Inferior parietal cortex (tissue), 1 donor: ENCODE results near the gene KBTBD12.

Experiments
- DNase-seq: peaks from one replicate; pipeline ENCODE4 v3.0.0-alpha.2; 2016; ENCODE audit errors: extremely low spot score

KBTBD12 gene

DNA sequence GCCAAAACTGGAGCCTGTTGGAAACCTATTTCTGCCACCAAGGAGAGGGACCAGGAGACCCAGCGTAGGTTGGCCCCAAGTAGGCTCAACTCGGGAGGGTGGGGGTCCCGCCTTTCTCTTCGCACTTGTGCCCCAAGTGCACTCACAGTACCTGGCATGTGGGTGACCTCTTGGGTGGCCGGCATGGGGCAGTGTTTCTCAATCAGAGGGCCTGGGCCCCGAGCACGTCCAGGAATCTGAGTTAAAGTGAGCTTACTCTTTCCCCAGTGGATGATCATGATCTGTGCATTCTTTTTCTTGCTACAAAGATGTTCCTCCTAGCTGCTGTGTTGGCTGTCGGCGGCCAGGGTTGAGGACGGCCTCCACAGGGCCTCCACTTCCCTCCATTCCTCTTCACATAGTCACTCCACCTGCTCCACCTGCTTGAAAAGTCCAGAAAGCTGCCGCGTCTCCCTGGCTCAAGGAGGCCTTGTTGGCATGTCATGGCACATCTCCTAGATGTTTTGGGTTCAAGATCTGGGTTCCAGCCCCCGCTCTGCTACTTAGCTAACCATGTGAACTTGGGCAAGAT, 70.7 kb downstream of the KBTBD12 start:
- no peak for DNase-seq

DNA sequence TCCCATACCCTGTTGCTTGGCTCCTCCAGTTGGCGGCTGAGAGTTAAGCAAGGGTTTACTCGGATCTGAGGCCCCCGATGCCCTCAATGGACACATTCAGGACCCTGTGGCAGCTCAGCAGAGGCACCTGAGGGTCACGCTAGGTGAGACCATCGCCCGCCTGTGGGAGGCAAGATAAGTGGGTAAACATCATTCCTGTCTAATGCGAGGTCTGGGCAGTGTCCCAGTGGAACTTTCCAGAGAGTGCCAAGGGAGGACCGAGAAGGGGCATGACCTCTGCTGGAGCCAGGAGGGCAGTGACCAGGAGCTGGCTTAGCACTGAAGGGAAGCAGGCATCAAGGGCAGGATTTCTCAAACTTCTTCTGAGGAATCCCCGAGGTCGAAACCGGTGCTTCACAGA, 71.8 kb downstream of the KBTBD12 start:
- no peak for DNase-seq

DNA sequence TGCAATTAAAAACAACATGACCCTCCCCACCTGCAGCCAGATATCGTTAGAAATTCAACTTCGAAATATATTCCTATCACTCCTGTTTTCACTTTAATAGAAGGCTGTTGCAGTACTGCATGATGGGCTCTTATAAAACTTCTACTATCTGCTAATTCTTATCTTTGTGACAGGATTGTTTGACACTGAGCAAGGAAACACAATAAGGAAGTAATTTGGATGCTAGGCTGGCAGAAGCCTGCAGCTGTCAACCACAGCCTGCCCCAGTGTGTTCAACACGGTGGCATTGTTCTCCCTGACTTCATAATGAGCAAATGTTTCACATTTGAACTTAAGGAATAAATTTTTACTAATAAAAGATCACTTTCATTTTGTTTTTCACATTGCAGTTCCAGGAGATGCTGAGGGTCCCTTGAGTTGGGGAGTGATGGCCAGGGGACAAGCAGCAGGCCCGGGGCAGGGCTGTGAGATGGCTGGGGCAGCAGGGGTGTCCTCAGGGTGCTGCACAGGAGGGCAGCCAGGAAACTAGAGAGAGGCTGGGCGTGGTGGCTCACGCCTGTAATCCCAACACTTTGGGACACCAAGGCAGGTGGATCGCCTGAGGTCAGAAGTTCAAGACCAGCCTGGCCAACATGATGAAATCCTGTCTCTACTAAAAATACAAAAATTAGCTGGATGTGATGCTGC, 72.4 kb downstream of the KBTBD12 start:
- DNase-seq = no peak

DNA sequence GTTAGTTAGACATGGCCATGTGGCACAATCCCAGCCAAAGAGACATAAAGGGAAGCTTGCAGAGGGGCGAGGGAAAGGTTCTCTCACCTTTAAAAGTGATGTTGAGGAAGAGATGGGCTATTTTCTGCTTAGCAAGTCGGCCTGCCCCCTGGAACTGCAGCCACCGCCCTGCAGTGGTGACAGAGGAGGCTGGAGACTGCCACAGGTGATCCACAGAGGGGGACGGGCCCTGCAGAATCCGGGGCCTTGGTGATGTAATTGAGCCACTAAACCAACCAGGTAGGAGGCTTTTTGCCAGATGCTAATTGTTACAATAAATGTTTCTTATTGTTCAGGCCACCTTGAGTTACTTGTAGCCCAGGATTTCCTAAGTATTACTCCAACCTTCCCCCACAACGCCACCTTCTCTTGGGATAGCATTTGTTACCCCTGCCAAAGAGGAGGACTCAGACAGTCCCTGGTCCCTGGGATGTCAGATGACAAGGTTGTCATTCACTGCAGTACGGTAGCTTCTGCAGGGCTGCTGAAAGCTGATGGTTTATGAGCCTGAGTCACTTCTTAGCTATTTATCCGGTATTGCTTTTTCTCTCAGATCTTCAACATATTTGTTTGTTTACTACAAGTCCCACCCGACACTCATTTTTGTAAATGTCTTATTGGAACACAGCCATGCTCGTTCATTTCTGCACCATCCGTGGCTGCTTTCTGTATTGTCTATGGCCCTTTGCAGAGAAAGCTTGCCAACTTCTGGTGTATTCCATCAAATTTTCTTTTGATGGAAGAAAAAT, 73.9 kb downstream of the KBTBD12 start:
- no peak for DNase-seq

DNA sequence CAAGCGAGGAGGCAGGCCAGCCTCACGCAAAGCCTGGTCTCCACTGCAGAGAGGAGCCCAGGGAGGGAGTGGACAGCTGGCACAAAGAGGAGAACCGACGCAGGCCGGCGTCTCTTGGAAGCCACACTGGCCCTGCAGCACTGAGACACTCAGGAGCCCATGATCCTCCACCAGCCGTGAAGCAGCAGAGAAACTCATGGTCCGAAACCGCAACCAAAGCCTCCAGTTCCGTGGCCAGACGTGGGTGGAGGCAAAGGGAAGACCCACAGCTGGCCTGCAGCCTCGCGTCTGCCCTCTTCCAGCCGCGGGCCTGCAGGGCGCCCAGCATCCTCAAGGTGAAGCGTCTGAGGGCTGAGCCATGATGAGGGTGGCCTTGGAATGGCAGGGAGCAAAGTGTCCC, 75.0 kb downstream of the KBTBD12 start:
- DNase-seq = no peak

DNA sequence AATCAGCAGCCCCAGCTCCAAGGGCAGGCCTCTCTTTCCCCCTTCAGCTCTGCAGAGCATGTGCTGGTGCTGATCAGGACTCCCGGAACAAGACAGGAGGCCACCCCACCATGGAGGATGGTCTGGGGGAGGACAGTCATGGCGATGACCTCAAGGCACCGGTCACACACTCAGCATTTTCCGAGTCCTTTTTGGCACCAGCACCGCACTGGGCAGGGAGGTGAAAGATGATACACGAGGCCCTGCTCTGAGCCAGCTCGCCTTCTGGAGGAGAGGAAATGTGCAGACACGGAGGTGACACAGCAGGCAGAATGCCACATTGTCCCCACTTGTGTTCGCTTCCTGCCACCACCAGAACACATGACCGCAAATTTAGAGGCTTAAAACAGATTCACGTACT, 75.4 kb downstream of the KBTBD12 start:
- DNase-seq = no peak

DNA sequence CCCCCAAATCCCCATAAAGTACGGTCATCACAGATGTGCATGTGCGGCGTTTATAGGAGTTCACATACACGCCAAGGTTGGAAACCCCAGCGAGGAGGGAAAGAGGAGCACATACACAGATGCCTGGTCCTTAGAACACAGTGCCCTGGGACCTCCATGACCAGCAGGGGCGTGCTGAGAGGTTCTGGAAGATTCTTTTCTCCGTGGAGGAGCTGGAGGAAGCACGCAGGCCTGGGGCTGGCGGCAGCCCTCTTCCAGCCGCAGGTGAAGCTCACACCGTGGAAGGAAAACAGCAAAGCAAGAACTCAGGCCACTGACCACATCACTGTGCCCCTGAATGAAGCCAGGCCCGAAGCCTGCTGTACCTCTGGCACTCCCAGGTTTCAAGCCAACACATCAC, 76.2 kb downstream of the KBTBD12 start:
- no peak for DNase-seq

DNA sequence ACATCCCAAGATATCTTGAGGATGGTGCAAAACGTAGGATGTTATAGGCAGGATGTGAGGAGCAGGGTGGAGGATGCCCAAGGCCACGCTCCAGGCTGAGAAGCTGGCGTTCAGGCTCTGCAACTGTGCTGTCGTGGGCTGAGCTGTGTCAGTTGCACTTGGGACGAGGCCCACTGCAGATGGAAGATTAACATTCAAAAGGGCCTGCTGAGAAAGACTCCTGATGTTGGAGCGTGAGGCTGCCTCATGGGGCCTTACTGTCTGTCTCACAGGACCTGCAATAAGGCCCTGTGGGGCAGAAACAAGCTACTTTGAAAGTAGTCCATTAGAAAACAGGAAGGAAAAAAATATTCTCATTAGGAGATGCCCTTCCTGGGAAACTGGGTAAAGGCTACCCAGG, 76.6 kb downstream of the KBTBD12 start:
- DNase-seq = no peak

DNA sequence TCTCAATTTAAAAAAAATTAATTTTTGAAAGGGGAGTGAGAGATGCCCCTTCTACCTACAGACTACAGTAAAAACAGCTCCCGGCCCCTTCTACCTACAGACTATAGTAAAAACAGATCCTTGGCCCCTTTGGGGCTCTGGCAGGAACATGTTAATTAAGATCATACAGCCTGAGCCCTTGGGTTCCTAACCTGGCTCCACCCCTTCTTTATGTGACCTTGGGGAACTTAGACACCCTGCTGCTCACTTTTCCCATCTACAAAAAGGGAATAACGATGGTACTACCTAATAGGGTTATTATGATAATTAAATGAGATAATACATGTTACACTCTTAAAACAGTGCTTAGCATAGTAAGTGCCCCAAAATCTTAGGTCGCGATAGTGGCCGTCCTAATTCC, 77.1 kb downstream of the KBTBD12 start:
- no peak for DNase-seq

DNA sequence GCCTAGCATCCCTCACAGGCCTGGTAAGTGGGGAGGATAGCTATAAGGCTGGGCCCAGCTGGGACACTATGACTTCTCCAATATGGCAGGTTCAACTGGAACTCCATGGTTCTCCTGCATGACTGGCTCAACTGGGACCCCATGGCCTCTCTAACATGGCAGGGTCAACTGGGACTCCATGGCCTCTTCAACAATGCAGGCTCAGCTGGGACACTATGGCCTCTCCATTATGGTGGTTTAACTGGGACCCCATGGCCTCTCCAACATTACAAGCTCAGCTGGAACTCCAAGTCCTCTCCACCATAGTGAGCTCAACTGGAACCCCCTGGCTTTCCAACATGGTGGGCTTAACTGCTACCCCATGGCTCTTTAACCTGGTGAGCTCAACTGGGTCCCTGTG, 79.0 kb downstream of the KBTBD12 start:
- DNase-seq = no peak

DNA sequence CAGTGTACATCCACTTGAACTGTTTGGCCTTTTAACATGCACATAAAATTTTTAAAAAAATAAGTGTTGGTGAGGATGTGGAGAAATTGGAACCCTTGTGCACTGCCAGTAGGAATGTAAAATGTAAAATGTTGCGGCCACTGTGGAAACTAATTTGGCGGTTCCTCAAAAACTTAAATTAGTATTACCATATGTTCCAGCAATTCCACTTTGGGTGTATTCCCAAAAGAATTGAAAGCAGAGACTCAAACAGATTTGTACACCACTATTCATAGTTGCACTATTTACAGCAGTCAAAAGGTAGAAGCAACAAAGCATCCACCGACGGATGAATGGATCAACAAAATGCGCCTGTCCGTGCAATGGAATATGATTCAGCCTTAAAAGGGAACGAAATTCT, 82.0 kb downstream of the KBTBD12 start:
- peak; percentile 52 for DNase-seq

DNA sequence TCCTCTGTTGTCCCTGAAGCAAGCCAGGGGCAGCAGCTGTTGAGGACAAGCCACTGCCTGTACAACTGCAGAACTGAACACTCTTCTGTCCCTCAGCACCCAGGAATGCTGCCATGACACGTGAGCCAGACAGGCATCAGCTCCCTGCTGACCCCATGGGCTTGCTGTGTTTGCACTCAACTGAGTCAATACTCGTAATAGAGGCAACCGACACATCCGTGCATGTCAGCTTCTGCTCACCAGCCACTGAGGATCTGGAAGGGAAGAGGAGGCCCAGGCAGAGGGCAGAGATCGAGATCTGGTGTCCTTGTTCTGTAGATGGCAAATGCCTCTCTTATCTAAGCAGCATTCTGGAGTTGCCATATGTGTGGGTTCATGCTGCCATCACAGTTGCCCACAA, 82.9 kb downstream of the KBTBD12 start:
- DNase-seq = no peak

DNA sequence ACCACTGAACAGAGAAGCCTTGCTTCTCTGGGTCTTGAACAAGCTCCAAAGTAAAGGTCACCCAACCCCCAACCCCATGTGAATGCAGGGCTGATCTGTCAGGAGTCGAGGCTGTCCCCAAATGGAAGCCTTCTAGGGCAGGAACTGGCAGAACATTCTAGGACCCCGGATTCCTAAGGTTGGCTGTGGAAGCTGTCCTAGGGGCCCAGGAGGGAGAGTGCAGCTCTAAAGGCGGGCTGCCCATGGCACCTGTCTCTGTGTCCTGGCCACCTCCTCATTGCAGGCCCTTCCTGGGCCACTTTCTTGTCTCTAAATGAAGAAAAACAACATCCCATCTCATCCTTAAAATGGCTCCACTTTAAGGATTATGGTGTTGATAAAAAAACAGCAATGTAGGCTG, 83.6 kb downstream of the KBTBD12 start:
- DNase-seq = no peak

DNA sequence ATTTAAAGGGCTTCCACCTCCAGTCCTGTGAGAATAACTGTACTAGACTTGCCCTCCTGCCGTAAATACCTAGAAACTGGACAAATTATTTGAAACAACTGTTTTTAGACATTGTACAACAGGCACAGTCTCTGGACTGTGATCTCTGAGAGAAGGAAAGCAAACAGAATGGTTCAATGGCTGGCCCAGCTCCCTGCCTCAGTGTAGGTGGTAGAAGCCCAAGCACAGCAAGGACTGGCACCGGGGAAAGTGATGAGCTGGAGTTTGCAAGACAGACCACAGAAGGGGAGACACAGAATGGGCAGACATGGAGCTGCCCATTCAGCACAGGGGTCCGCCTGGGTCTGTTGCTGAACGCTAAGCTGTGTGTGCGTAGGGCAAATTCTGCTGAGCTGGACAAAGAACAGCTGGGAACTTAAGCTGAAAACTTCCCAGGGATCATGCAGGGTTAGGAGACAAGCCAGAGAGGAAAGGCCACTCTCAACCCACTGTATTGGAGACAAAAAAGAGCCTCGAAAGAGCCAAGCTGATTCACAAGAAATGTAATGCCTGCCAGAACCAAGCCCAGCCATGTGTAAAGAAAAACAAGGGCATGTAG, 84.6 kb downstream of the KBTBD12 start:
- DNase-seq = no peak

DNA sequence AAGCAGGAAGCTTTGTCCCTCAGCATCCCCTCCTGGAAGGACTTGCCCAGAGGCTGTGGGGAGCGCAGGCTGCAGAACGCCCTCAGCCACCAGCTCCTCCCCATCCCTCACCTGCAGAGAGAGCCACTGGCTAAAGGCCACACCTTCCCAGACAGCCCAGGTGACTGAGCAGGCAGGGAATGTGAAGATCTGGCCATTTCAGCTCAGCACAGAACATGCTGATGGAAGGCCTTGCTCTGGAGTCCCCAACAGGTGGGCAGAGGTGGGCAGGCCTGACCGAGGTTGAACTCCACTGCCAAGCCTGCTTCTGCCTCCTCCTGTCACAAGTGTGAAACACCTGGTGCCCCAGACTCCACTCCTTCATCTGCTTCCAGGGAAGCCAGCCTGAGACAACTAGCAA, 86.5 kb downstream of the KBTBD12 start:
- DNase-seq = no peak

DNA sequence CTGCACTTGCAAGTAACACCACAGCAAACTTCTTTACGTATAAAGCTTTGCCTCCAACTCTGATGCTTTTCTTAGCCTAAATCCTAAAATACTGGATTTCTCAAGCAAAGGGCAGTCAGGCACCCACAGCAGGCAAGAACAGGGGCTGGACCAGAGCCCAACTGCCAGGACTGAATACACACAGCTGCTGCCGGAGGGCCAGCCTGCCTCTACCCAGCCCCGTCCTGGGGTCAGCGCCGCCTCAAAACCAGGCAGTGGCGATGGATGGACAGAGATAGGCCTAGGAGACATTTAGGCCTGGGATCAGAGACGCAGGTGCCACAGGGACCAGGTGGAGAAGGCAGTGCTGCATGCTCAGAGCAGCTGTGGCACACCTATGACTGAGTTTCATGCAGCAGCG, 89.6 kb downstream of the KBTBD12 start:
- no peak for DNase-seq

DNA sequence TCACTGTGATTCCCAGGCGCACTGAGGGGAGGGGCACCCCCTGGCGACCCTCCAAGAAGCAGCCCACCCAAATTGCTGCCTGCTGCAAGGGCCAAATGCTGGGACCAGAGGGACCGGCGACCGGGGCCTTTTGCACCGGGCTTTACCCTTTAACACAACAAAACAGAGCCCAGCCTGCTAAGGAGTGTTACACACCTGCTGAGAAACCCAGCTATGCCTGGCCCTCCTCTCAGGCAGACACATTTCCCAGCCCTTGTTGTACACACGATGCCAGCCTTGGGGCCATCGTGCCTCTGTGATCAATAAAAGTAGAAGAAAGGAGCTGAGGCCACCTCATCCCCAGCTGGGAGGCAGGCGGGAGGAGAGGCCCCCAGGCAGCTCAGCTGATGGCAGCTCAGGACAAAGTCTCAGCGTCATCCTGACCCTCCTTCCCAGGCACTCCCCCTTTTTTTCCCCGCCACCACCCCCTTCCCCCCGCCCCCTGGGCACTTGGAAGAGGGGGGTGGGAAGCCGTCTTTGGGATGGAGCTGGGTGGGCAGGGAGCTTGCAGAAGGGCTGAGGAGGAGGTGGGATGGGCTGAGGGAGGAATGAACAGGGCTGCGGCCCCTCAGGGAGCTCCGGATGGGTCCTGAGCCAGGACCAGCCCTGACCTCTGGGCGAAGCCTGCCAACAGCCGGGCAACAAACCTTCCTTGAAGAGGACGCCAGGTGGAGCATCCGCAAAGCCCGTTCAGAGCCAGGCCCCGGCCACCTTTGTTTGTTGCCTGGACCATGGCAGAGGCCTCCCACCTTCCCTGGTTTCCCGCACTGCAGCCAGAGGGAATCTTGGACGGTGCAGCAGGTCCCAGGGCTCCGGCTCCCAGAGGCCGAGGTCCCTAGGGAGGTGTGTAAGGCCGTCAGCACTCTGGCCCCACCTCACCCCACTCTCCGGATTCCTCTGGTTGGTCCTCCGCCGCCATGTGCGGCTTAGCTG, 91.3 kb downstream of the KBTBD12 start:
- DNase-seq = no peak

DNA sequence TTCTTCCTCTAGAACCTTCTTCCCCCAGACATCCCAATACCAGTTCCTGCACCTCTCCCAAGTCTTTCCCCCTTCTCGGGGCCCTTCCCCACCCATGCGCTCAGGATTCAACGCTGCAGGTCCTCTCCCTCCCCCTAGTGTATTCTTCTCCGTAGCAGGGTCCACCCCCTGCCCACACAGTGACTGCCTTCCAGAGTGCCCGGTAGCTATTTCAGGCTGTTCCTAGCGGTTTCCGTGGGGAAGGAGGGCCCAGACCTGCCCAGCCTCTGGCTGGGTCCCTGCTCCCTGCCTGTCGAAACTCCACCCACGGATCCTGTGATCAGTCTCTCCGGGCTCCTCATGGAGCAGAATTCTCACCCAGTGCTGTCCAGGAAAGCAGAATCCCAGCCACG, 92.0 kb downstream of the KBTBD12 start:
- DNase-seq = no peak

DNA sequence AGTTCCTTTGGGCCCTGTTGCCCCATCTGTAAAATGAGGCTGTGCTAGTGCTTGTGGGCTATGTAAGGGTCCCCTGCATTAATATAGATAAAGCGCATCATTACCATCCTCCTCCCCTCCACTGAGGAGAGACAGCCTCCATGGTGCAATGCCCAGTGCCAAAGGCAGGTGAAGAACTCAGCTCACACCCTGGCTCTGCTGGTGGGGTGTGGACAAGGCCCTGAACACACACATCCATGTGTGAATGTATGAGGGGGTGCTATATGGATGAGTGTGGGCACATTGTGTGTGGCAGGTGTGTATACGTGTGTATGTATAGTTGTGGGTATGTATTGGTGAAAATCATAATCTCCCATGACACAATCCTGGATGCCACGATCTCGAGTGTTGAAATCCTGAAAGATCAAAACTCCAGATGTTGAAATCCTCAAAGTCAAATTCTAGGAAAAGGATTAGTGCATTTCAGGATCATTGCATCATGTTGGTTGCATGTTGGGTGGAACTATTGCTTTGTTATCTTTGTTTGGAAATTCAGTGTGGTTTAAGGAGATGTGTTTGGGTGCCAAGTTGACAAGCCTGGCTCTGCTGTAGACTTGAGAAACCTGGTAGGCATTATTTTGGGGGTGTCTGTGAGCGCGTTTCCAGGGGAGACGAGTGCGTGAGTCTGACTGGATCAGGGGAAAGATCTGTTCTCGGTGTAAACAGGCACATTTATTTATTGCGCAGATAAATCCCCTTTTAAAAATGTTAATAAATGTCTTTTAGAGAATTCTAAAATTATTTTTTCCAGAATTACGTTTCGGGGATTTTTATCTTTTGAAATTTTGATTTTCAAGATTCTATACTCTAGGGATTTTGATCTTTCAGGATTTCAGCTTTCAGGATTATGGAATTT, 95.2 kb downstream of the KBTBD12 start:
- no peak for DNase-seq

DNA sequence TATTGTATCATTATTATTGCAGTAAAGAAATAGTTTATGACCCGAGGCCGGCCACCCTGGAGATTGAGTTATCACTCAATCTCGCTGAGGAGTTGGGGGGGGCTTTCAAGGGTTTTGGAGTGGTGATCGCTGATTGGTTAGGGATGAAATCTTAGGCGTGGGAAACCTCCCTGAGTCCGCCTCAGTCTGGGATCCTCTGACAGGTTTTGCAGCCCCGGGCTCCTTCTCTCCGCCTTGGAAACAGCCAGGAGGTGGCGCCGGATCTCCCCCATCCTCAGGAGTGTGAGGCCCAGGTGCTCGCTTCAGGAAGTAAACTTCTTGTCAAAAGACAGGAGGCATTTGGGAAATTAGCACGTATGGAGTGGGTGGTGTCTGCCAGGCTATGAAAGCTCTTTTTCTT, 96.1 kb downstream of the KBTBD12 start:
- no peak for DNase-seq

DNA sequence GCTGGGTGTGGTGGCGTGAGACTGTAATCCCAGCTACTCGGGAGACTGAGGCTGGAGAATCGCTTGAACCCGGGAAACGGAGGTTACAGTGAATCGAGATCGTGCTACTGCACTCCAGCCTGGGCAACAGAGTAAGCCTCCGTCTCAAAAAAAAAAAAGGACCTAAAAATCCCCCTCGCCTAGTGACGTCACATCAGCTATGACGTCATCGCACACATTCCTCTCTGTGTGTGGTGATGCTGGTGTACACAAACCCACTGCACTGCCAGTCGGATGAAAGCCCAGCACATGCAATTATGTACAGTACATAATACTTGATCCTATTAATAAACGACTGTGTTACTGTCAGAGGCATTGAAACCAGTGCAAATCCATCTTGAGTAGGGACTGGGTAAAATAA, 97.0 kb downstream of the KBTBD12 start:
- no peak for DNase-seq
